HG03432 (cell line): Measurements from ENCODE around the gene MKS1.

Experiments used
- ATAC-seq: cut with Tn5 transposase; IDR thresholded peaks from one replicate; pipeline ENCODE4 v1.9.1; 2021; ENCODE audit warnings: mild to moderate bottlenecking, moderate library complexity; ENCODE audit not compliant: unreplicated experiment

MKS1 gene

GRCh38 chr17:58166682-58167081, 52.4 kb downstream of the MKS1 start, which contains the start of gene OR4D2:
Gene OR4D2 (plus strand): TSS chr17:58166982. CDS start chr17:58169656, 2,674 bp downstream.
- ATAC-seq = no peak

GRCh38 chr17:58165981-58166380, 53.1 kb downstream of the MKS1 start:
- ATAC-seq = no peak

- no peak for ATAC-seq
These were observed 57.5 kb downstream of the MKS1 start for GRCh38 chr17:58161566-58161965.

- ATAC-seq = no peak
These were observed 60.9 kb downstream of the MKS1 start for GRCh38 chr17:58158181-58158580.

DNA sequence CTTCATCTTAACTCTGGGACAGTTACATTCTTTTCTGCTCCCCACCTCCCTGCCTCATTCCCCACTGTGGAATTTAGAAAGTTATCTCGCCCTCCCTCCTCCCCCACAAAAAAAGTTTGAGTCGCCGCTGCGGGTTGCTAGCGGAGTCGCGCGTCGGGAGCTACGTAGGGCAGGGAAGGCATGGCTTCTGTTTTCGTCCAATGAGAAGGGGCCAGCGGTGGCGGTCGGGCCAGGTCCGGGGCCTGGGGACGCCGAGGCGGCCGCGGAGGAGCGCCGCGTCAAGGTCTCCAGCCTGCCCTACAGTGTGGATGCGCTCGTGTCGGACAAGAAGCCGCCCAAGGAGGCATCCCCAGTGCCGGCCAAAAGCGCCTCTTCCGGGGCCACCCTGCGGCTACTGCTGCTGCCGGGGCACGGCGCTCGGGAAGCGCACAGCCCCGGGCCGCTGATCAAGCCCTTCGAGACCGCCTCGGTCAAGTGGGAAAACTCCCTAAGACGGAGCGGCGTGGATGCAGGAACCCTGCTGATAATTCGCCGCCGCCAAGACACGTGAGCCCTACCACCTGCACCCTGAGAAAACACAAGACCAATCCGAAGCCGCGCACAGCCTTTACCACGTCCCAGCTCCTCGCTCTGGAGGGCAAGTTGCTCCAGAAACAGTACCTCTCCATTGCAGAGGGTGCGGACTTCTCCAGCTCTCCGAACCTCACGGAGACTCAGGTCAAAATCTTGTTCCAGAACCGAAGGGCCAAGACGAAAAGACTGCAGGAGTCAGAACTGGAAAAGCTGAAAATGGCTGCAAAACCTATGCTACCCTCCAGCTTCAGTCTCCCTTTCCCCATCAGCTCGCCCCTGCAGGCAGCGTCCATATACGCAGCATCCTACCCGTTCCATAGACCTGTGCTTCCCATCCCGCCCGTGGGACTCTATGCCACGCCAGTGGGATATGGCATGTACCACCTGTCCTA, 61.9 kb downstream of the MKS1 start:
- ATAC-seq = no peak
